PC-3 (cell line): ENCODE measurements around the gene EIF6. TPM values are rescaled to one million over a fixed set of nuclear protein-coding genes. Genes with fewer than 3 reads are reported as not detected.
"Not testable (repeated sequence)": the region's sequence is repeated elsewhere in the genome, so short reads cannot be mapped to it uniquely, and the experiment has no call there.

Experiments
- ATAC-seq: fragments of 200-7000 bp; cut with Tn5 transposase; 2 replicates; pipeline ENCODE4 v1.9.1; 2020; ENCODE audit warnings: mild to moderate bottlenecking, moderate library complexity
- BruUV-seq: library from RNA; stranded (reverse); fragments of 400-500 nt; replicated peaks from 2 replicates; lab custom pipeline; 2021; lab: Mats Ljungman, UMichigan
- CTCF ChIA-PET: fragments of 300-600 bp; sonication (Branson Sonifier 250); formaldehyde crosslinking; loops from one replicate; lab custom pipeline; 2022; ENCODE audit warnings: antibody characterized with exemption; lab: Charles Lee
- POLR2A ChIA-PET: fragments of 300-600 bp; sonication (Branson Sonifier 250); formaldehyde crosslinking; loops from one replicate; lab custom pipeline; 2022; ENCODE audit warnings: antibody characterized with exemption; ENCODE audit not compliant: unreplicated experiment; lab: Charles Lee
- DNase-seq: peaks from one replicate; pipeline ENCODE4 v3.0.0-alpha.2; 2015
- H2AFZ ChIP-seq: fragments of 300-600 bp; sonication (generic); 2 replicates; pipeline ENCODE4 v1.6.0; 2016; ENCODE audit warnings: antibody characterized with exemption, low read length
- H3F3A ChIP-seq: fragments of 300-600 bp; sonication (generic); one replicate; pipeline ENCODE4 v1.6.0; 2017; ENCODE audit warnings: antibody characterized with exemption, low read length, control low read depth, mild to moderate bottlenecking; ENCODE audit not compliant: unreplicated experiment
- H3K27ac ChIP-seq: fragments of 300-600 bp; sonication (generic); 2 replicates; pipeline ENCODE4 v1.5.1; 2016; ENCODE audit warnings: mild to moderate bottlenecking, low read length
- H3K27me3 ChIP-seq: fragments of 300-600 bp; sonication (generic); 2 replicates; pipeline ENCODE4 v1.6.1; 2016; ENCODE audit warnings: low read length, mixed read lengths
- H3K36me3 ChIP-seq: fragments of 300-600 bp; sonication (generic); 2 replicates; pipeline ENCODE4 v1.6.1; 2016; ENCODE audit warnings: low read depth, mixed run types, low read length, mixed read lengths
- H3K4me1 ChIP-seq: fragments of 300-600 bp; sonication (generic); 2 replicates; pipeline ENCODE4 v1.5.1; 2016; ENCODE audit warnings: low read length; ENCODE audit not compliant: insufficient read depth
- H3K4me2 ChIP-seq: fragments of 300-600 bp; sonication (generic); 2 replicates; pipeline ENCODE4 v1.6.0; 2016; ENCODE audit warnings: low read length
- H3K4me3 ChIP-seq: fragments of 300-600 bp; sonication (generic); 2 replicates; pipeline ENCODE4 v1.5.1; 2016; ENCODE audit warnings: mild to moderate bottlenecking, low read length, mixed read lengths
- H3K79me2 ChIP-seq: fragments of 300-600 bp; sonication (generic); 2 replicates; pipeline ENCODE4 v1.6.1; 2017; ENCODE audit warnings: low read length, mixed read lengths
- H3K9ac ChIP-seq: fragments of 300-600 bp; sonication (generic); 2 replicates; pipeline ENCODE4 v1.6.0; 2016; ENCODE audit warnings: mild to moderate bottlenecking, low read length
- H3K9me2 ChIP-seq: fragments of 300-600 bp; sonication (generic); replicated peaks from 2 replicates; pipeline ENCODE4 v1.6.1; 2016; ENCODE audit warnings: mixed run types, low read length, mixed read lengths
- H3K9me3 ChIP-seq: fragments of 300-600 bp; sonication (generic); 2 replicates; pipeline ENCODE4 v1.6.1; 2016; ENCODE audit warnings: low read length, mixed read lengths
- H4K20me1 ChIP-seq: fragments of 300-600 bp; sonication (generic); 2 replicates; pipeline ENCODE4 v1.6.1; 2016; ENCODE audit warnings: low read length, mixed read lengths
- EZH2 ChIP-seq: fragments of 300-600 bp; sonication (generic); IDR thresholded peaks from one replicate; pipeline ENCODE4 v1.6.1; 2017; ENCODE audit warnings: antibody characterized with exemption, mild to moderate bottlenecking, low read length; ENCODE audit not compliant: unreplicated experiment
- EZH2phosphoT487 ChIP-seq: fragments of 300-600 bp; sonication (generic); IDR thresholded peaks from 2 replicates; pipeline ENCODE4 v1.6.1; 2018; ENCODE audit warnings: mild to moderate bottlenecking, antibody characterized with exemption, low read length, borderline replicate concordance
- intact Hi-C: fragments of 100-400 bp; cut with micrococcal nuclease; formaldehyde crosslinking; loops from 2 replicates; pipeline ENCODE4 v1.9.0; 2023
- total RNA-seq: library from RNA; depleted of rRNA; stranded (reverse); fragments of >200 nt; gene quantifications from 2 replicates; pipeline ENCODE4 v1.2.3, GENCODE V29; 2014
- TF ChIP-seq, protein P1 (sequence below): fragments of 300-600 bp; sonication (generic); conservative IDR thresholded peaks from 2 replicates; pipeline ENCODE4 v1.5.1; 2017; ENCODE audit warnings: antibody characterized with exemption, low read depth, mild to moderate bottlenecking, low read length

The EIF6 gene
- total RNA-seq, 1 experiment from 2014 or later, result 292 TPM

DNA sequence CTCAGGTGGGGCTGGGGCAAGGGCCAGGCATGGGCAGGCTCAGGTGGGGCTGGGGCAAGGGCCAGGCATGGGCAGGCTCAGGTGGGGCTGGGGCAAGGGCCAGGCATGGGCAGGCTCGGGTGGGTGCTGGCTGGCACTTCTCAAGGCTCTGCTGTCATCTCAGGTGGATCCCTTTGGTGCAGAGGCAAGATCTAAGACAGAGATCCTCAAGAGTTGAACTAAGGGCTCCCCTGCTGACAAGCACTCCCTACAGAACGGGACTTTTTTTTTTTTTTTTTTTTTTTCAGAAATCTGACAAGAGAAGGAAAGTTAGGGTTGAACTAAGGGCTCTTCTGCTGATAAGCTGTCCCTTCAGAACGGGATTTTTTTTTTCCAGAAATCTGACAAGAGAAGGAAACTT lies 31.6 kb downstream of the EIF6 start:
- TF ChIP-seq EZH2phosphoT487, result no peak
- TF ChIP-seq, protein P1, sequence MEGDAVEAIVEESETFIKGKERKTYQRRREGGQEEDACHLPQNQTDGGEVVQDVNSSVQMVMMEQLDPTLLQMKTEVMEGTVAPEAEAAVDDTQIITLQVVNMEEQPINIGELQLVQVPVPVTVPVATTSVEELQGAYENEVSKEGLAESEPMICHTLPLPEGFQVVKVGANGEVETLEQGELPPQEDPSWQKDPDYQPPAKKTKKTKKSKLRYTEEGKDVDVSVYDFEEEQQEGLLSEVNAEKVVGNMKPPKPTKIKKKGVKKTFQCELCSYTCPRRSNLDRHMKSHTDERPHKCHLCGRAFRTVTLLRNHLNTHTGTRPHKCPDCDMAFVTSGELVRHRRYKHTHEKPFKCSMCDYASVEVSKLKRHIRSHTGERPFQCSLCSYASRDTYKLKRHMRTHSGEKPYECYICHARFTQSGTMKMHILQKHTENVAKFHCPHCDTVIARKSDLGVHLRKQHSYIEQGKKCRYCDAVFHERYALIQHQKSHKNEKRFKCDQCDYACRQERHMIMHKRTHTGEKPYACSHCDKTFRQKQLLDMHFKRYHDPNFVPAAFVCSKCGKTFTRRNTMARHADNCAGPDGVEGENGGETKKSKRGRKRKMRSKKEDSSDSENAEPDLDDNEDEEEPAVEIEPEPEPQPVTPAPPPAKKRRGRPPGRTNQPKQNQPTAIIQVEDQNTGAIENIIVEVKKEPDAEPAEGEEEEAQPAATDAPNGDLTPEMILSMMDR, result no peak
- ChIA-PET CTCF (no interaction called here), POLR2A (no interaction called here)
- ATAC-seq, result no peak
- Histone ChIP-seq H3K4me1 (no peaks in the 10 kb centered on the region), H3K27me3 (no peaks in the 10 kb centered on the region), H3K4me2 (no peak overlapping the region), H3K79me2 (no peaks in the 10 kb centered on the region), H3K4me3 (no peak overlapping the region), H3K9me3 (no peaks in the 10 kb centered on the region), H3K27ac (no peak overlapping the region), H2AFZ (no peak overlapping the region), H4K20me1 (no peaks in the 10 kb centered on the region), H3K36me3 (no peaks in the 10 kb centered on the region), H3K9ac (no peak overlapping the region), H3K9me2 (no peaks in the 10 kb centered on the region), H3F3A (no peaks in the 10 kb centered on the region)
- intact Hi-C loops, result no loop called here
- BruUV-seq, result no TSS peak
- DNase-seq, result no peak

DNA sequence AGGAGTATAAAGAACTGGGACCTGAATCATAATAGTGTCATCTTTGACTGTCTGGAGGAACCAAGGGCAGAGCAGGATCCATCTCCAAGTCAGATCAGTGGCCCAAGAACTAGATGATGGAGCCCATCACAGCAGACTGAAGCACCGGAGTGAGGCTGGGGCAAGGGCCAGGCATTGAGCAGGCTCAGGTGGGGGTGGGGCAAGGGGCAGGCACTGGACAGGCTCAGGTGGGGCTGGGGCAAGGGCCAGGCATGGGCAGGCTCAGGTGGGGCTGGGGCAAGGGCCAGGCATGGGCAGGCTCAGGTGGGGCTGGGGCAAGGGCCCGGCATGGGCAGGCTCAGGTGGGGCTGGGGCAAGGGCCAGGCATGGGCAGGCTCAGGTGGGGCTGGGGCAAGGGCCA lies 32.0 kb downstream of the EIF6 start:
- H3K4me2 ChIP-seq, H3K4me1 ChIP-seq, DNase-seq, H3K27me3 ChIP-seq, H3K9ac ChIP-seq, H3K9me3 ChIP-seq, H2AFZ ChIP-seq, CTCF ChIA-PET, H4K20me1 ChIP-seq, BruUV-seq, H3K9me2 ChIP-seq, intact Hi-C loops, H3K79me2 ChIP-seq, POLR2A ChIA-PET, H3K27ac ChIP-seq, H3K4me3 ChIP-seq, H3F3A ChIP-seq, H3K36me3 ChIP-seq, ATAC-seq: not testable (repeated sequence)

DNA sequence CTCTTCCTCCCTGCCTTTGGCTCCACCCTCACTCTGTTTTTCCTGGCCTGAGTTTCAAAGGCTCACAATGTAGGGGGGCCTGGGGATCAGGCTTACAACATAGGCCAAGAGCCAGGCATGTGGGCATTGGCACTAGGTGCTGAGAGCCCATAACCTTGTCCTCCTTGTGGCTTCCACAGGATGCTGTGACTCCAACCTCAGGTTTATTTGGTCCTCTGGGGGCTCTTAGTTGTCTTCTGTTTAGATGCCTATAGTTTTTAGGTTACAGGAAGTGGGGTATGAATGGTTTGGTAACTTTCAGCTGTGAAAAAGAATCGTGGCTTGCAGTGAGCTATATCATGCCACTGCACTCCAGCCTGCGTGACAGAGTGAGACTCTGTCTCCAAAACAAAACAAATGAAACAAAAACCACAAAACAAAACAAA lies 32.5 kb downstream of the EIF6 start:
- Histone ChIP-seq H3K9ac (no peak overlapping the region), H3K27ac (no peak overlapping the region), H3K4me3 (no peak overlapping the region), H4K20me1 (no peaks in the 10 kb centered on the region), H3K36me3 (no peaks in the 10 kb centered on the region), H3K9me3 (no peaks in the 10 kb centered on the region), H3K79me2 (no peaks in the 10 kb centered on the region), H3F3A (no peaks in the 10 kb centered on the region), H3K9me2 (no peaks in the 10 kb centered on the region), H3K27me3 (no peaks in the 10 kb centered on the region), H3K4me1 (no peaks in the 10 kb centered on the region), H2AFZ (no peak overlapping the region), H3K4me2 (no peak overlapping the region)
- BruUV-seq, result no TSS peak
- CTCF ChIA-PET, result no interaction called here
- no peak for ATAC-seq
- POLR2A ChIA-PET, result no interaction called here
- no peak for DNase-seq
- intact Hi-C loops, result no loop called here
- TF ChIP-seq EZH2 (no peak), EZH2phosphoT487 (no peak)
- TF ChIP-seq, protein P1, result no peak
